IPS DF 6.9 (cell line): ENCODE data around the gene DMD.

Experiments used
- DNase-seq: peaks from one replicate; pipeline ENCODE4 v3.0.0-alpha.2; 2013; ENCODE audit warnings: low read depth, low spot score
- H3K27ac ChIP-seq: one replicate; pipeline ENCODE4 v1.5.1; 2013; ENCODE audit warnings: low read length, control low read depth
- H3K27me3 ChIP-seq: 2 replicates; pipeline ENCODE4 v1.6.1; 2013; ENCODE audit warnings: mild to moderate bottlenecking, low read length; ENCODE audit not compliant: control insufficient read depth, insufficient read depth
- H3K36me3 ChIP-seq: 2 replicates; pipeline ENCODE4 v1.6.1; 2013; ENCODE audit warnings: low read length; ENCODE audit not compliant: control insufficient read depth, insufficient read depth
- H3K4me1 ChIP-seq: 2 replicates; pipeline ENCODE4 v1.6.1; 2013; ENCODE audit warnings: low read length; ENCODE audit not compliant: control insufficient read depth, insufficient read depth
- H3K4me3 ChIP-seq: 2 replicates; pipeline ENCODE4 v1.5.1; 2013; ENCODE audit warnings: mild to moderate bottlenecking, low read length
- H3K9me3 ChIP-seq: 2 replicates; pipeline ENCODE4 v1.6.1; 2013; ENCODE audit warnings: low read length, inconsistent platforms; ENCODE audit not compliant: control insufficient read depth, insufficient read depth
- WGBS: extraction: QIAGEN DNeasy Blood & Tissue Kit; methylation state at CpG from one replicate; pipeline ENCODE4 v1.1.7; 2013; ENCODE audit warnings: mixed read lengths, missing lambda C conversion rate; ENCODE audit not compliant: insufficient read length, insufficient coverage; 5-methylcytosine and 5-hydroxymethylcytosine counted together

The DMD gene

GRCh38 chrX:31114858-31115257, 2096.5 kb downstream of the DMD start:
- H3K4me3 ChIP-seq, result no peak overlapping the region
- no CpG with 5 or more reads among the region's 2 CpGs for WGBS
- no peaks in the 10 kb centered on the region for H3K4me1 ChIP-seq
- no peaks in the 10 kb centered on the region for H3K27me3 ChIP-seq
- no peaks in the 10 kb centered on the region for H3K9me3 ChIP-seq
- no peak overlapping the region for H3K27ac ChIP-seq
- no peaks in the 10 kb centered on the region for H3K36me3 ChIP-seq
- DNase-seq, result no peak

- no peak for DNase-seq
- WGBS, result no CpG with 5 or more reads among the region's 5 CpGs
- no peaks in the 10 kb centered on the region for H3K36me3 ChIP-seq
- H3K4me3 ChIP-seq, result no peak overlapping the region
- no peaks in the 10 kb centered on the region for H3K4me1 ChIP-seq
- no peaks in the 10 kb centered on the region for H3K9me3 ChIP-seq
- H3K27ac ChIP-seq, result no peak overlapping the region
- no peaks in the 10 kb centered on the region for H3K27me3 ChIP-seq
Observed at GRCh38 chrX:31112226-31112999, 2098.9 kb downstream of the DMD start.

- no peak overlapping the region for H3K27ac ChIP-seq
- no CpG with 5 or more reads among the region's 6 CpGs for WGBS
- no peaks in the 10 kb centered on the region for H3K4me1 ChIP-seq
- H3K36me3 ChIP-seq, result no peaks in the 10 kb centered on the region
- no peaks in the 10 kb centered on the region for H3K9me3 ChIP-seq
- no peaks in the 10 kb centered on the region for H3K27me3 ChIP-seq
- no peak overlapping the region for H3K4me3 ChIP-seq
- no peak for DNase-seq
Observed at GRCh38 chrX:31110657-31111056, 2100.7 kb downstream of the DMD start.

GRCh38 chrX:31099536-31100090, 2111.7 kb downstream of the DMD start:
- H3K9me3 ChIP-seq, result no peaks in the 10 kb centered on the region
- DNase-seq, result no peak
- H3K27ac ChIP-seq, result no peak overlapping the region
- H3K36me3 ChIP-seq, result no peaks in the 10 kb centered on the region
- no CpG with 5 or more reads among the region's 2 CpGs for WGBS
- H3K27me3 ChIP-seq, result no peaks in the 10 kb centered on the region
- H3K4me3 ChIP-seq, result no peak overlapping the region
- no peaks in the 10 kb centered on the region for H3K4me1 ChIP-seq

GRCh38 chrX:31098079-31098478, 2113.3 kb downstream of the DMD start:
- Histone ChIP-seq H3K27ac (no peak overlapping the region), H3K27me3 (no peaks in the 10 kb centered on the region), H3K9me3 (no peaks in the 10 kb centered on the region), H3K36me3 (no peaks in the 10 kb centered on the region), H3K4me1 (no peaks in the 10 kb centered on the region), H3K4me3 (no peak overlapping the region)
- no CpG with 5 or more reads among the region's 3 CpGs for WGBS
- DNase-seq, result no peak

- no peak overlapping the region for H3K4me3 ChIP-seq
- DNase-seq, result no peak
- no peaks in the 10 kb centered on the region for H3K36me3 ChIP-seq
- H3K9me3 ChIP-seq, result no peaks in the 10 kb centered on the region
- WGBS, result no CpG with 5 or more reads among the region's 4 CpGs
- H3K27me3 ChIP-seq, result no peaks in the 10 kb centered on the region
- H3K27ac ChIP-seq, result no peak overlapping the region
- no peaks in the 10 kb centered on the region for H3K4me1 ChIP-seq
Observed at GRCh38 chrX:31093639-31093975, 2117.7 kb downstream of the DMD start.

GRCh38 chrX:31092970-31093638, 2118.2 kb downstream of the DMD start:
- no peak for DNase-seq
- H3K36me3 ChIP-seq, result no peaks in the 10 kb centered on the region

GRCh38 chrX:31092476-31092875, 2118.9 kb downstream of the DMD start:
- H3K9me3 ChIP-seq, result no peaks in the 10 kb centered on the region
- H3K27ac ChIP-seq, result no peak overlapping the region
- no peaks in the 10 kb centered on the region for H3K36me3 ChIP-seq
- no peak for DNase-seq
- no CpG with 5 or more reads among the region's 3 CpGs for WGBS
- H3K27me3 ChIP-seq, result no peaks in the 10 kb centered on the region
- no peak overlapping the region for H3K4me3 ChIP-seq
- H3K4me1 ChIP-seq, result no peaks in the 10 kb centered on the region

More at GRCh38 chrX:31092970-31093638, 2118.2 kb downstream of the DMD start:
- no peaks in the 10 kb centered on the region for H3K9me3 ChIP-seq
- no peak overlapping the region for H3K27ac ChIP-seq
- H3K4me1 ChIP-seq, result no peaks in the 10 kb centered on the region
- no peaks in the 10 kb centered on the region for H3K27me3 ChIP-seq
- no CpG with 5 or more reads among the region's 3 CpGs for WGBS
- H3K4me3 ChIP-seq, result no peak overlapping the region

GRCh38 chrX:31091819-31092218, 2119.5 kb downstream of the DMD start:
- Histone ChIP-seq H3K9me3 (no peaks in the 10 kb centered on the region), H3K36me3 (no peaks in the 10 kb centered on the region), H3K4me1 (no peaks in the 10 kb centered on the region), H3K27me3 (no peaks in the 10 kb centered on the region), H3K27ac (no peak overlapping the region), H3K4me3 (no peak overlapping the region)
- no CpG with 5 or more reads among the region's 1 CpG for WGBS
- DNase-seq, result no peak

- Histone ChIP-seq H3K9me3 (no peaks in the 10 kb centered on the region), H3K27me3 (no peaks in the 10 kb centered on the region), H3K27ac (no peak overlapping the region), H3K4me1 (no peaks in the 10 kb centered on the region), H3K36me3 (no peaks in the 10 kb centered on the region), H3K4me3 (no peak overlapping the region)
- DNase-seq, result no peak
- WGBS, result no CpG with 5 or more reads among the region's 2 CpGs
Observed at GRCh38 chrX:31074522-31074921, 2136.8 kb downstream of the DMD start.
